Activated naive CD4-positive, alpha-beta T cell treated with anti-CD3 and anti-CD28 coated beads, Interleukin-2, amount 50 U/mL, for 16 hours (primary cell): ENCODE results near the gene PRPF19.

ENCODE experiments used
- DNase-seq: peaks from one replicate; pipeline ENCODE4 v3.0.0-alpha.2; 2020

Gene PRPF19

DNA sequence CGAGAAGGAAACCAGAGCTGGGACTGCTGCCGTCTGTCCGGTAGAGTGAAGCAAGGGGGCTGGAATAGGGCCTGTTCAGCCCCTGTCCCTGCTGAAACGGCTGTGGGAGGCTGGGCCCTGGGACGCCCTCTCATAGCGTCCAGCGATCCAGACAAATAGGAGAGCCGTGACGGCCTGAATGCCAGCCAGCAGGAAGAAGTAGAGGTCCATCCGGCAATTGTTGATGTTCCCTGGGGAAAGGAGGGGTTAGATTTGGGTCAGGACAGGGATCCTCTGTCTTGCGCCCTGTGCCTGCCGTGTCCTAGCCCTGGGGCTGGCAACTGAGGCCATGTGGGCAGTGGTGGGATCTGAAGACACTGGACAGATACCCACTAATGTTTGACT, 30.8 kb upstream of the PRPF19 start:
- no peak for DNase-seq

DNA sequence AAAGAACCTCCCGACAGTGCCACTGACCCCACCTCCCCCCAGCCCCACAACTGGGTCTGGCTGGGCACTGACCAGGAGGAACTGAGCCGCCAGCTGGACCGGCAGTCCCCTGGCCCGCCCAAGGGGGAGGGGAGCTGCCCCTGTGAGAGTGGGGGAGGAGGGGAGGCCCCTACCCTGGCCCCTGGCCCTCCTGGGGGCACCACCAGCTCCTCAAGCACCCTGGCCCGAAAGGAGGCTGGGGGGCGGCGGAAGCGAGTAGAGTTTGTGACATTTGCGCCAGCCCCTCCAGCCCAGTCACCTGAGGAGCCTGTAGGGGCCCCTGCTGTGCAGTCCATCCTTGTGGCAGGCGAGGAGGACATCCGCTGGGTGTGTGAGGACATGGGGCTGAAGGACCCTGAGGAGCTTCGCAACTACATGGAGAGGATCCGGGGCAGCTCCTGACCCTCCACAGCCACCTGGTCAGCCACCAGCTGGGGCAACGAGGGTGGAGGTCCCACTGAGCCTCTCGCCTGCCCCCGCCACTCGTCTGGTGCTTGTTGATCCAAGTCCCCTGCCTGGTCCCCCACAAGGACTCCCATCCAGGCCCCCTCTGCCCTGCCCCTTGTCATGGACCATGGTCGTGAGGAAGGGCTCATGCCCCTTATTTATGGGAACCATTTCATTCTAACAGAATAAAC, 30.2 kb upstream of the PRPF19 start:
- no peak for DNase-seq

DNA sequence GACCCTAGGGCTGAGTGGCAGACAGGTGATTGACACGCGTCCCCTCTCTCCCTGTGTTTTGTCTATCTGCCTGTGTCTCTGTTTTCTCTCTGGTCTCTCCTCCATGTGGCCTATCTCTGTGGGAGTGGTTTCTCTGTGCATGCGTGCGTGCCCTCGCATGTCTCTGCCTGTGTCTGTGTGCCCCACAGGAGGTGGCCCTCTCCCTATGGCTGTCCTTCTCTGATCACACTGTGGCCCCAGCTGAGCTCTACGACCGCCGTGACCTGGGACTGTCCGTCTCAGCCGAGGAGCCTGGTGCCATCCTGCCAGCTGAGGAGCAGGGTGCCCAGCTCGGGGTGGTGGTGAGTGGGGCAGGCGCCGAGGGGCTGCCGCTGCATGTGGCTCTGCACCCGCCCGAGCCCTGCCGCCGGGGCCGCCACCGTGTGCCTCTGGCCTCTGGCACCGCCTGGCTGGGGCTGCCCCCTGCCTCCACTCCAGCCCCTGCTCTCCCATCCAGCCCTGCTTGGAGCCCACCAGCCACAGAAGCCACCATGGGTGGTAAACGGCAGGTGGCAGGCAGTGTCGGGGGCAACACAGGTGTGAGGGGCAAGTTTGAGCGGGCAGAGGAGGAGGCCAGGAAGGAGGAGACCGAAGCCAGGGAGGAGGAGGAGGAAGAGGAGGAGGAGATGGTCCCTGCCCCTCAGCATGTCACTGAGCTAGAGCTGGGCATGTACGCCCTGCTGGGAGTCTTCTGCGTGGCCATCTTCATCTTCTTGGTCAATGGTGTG, 29.5 kb upstream of the PRPF19 start:
- no peak for DNase-seq

DNA sequence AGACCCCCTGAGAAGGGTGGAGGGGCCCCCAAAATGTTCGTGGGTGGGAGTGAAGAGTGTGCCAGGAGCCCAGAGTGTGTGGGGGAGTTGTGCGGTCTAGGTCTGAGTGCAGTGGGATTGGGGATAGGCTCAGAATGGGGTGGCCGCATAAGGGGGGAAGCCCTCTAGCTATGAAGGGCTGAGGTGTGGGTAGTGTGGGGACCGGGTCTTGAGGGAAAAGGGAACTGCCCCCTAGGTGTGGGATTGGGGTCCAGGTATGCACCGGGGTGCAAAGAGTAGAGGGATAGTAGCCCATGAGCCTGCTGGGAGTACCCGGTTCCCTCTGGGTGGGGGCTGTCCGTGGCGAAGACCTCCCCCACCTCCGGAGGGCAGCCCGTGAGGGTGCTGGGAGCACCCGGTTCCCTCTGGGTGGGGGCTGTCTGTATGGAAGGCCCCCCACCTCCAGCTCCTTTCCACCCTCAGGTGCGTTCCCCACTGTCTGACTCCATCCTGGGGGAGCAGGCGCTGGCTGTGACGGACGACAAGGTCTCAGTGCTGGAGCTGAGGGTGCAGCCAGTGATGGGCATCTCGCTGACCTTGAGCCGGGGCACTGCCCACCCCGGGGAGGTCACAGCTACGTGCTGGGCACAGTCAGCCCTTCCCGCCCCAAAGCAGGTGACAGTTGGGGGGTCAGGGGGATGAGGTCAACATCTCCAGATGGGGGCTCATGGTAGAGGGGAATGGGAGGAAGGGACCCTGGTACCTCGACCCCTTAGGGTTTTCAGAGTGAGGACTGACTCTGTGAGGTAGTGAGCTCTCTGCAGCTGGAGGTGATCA, 28.6 kb upstream of the PRPF19 start:
- DNase-seq = no peak

DNA sequence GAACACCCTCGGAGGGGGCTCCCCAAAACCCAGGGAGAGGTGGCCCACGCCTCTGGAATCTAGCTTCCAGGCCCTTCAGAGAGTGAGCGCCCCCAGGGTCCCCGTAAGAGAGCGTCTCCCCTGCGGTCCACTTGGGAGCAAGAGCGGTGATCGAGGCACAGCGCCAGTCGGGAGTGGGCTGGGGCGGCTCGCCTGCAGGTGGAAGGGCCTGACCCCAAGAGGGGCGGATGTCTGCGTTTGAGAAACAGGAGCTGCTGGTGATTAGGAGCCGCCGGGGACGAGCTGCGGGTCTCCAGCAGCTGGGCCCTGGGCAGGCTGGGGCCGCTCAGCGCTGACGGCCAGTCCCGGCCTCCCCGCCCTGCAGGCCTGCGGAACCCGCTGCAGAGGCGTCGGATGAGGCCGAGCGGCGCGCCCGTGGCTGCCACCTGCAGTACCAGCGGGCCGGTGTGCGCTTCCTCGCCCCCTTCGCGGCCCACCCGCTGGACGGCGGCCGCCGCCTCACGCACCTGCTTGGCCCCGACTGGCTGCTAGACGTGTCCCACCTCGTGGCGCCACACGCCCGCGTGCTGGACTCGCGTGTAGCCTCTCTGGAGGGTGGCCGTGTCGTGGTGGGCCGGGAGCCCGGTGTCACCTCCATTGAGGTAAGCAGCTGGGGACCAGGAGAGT, 27.9 kb upstream of the PRPF19 start:
- no peak for DNase-seq

DNA sequence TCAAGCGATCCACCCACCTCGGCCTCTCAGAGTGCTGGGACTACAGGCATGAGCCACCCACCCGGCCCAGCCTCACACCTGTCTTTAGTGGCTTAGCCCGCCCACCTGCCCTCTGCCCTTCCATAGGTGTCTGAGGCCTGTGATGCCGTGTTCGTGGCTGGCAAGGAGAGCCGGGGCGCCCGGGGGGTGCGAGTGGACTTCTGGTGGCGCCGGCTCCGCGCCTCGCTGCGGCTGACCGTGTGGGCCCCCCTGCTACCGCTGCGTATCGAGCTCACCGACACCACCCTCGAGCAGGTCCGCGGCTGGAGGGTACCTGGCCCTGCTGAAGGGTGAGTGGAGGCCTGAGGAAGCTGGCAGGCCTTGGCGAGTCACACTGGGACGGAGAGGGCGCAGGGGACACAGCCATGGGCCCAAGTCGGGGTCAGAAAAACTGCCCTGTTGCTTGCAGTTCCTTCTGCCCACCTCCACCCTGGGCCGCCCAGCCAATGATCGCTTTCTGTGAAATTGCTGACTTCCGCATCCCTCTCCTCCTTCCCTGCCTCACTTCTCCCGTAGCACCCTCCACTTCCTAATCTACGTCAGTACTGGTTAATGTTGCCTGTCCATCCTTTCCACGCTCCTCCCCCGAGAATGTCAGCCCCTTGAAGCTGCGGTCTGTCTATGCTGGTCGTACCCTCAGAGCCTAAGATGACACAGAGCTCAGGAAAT, 27.2 kb upstream of the PRPF19 start:
- DNase-seq = no peak

DNA sequence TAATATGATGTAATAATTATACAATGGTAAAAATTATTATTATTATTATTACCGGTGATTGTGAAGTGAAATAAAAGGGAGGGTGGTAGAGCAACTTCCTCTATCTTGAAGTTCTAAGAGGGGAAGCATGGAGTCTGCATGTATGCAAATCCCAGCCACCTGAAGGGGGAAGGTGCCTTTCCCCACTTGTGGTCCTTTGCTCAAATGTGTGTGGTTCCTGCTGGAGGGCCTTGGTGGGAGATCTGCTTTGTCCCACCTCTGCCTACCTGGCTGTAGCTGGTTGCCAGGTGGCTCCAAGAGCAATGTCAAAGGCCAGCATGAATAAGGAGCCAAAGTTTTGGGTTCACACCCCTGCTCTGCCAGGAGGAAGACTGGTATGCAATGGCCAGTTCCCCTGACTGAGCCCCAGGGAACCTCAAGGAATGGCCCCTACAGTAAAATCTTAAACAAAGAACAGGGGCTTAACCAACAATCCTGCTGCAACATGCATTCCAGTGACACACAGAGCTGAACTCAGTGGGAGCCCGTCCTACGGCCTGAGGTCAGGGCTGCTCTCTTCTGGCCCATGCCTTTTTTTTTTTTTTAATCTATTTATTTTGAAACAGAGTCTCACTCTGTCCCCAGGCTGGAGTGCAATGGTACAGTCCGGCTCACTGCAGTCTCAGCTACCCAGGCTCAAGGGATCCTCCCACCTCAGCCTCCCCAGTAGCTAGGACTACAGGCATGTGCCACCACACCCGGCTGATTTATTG, 26.4 kb upstream of the PRPF19 start:
- no peak for DNase-seq

DNA sequence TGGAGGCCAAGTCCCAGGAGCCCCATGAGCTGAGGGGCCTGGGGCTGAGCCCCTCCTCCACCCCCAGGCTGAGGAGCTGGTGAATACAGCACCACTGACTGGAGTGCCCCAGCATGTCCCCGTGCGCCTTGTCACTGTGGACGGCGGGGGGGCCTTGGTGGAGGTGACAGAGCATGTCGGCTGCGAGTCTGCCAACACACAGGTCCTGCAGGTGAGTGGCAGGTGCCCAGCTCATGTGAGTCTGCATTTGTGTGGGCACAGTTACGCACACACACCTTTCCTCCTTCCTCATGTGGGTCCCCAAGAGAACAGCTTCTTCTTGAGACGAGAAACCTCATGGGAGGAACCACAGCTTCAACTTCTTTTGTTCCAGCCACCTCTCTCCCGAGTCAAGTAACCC, 25.5 kb upstream of the PRPF19 start:
- no peak for DNase-seq

DNA sequence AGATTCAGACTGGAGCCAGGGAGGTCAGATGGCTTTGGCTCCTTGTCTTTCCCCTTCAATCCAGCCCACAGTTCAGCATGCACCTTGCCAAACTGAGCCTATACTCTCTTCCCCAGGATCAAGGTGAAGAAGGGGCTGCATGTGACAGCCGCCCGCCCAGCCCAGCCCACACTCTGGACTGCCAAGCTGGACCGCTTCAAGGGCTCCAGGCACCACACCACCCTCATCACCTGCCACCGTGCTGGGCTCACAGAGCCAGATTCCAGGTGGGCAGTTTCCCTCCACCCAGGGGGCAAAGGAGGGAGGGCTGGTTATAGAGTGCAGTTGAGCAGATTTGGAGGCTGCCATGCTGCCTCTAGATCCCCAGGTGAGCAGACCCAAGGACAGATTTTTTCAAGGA, 24.0 kb upstream of the PRPF19 start:
- DNase-seq = no peak

DNA sequence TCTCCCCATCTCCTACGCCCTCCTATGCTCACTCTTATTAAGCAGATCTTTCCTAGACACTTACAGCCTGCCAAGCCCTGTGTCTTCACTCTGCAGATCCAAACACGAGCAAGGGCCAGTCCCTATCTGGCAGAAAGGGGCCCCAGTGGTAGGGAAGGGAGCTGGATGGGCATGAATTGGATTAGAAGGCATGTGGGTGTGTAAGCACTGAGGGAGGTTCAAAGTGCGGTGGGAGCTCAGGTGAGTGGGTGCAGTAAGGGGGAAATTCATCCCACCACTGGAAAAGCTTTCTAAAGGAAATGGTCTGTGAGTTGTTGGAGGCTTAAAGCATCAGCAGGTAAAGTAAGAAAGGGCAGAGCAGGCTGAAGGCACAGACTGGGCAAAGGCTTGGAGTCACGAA, 23.4 kb upstream of the PRPF19 start:
- no peak for DNase-seq

DNA sequence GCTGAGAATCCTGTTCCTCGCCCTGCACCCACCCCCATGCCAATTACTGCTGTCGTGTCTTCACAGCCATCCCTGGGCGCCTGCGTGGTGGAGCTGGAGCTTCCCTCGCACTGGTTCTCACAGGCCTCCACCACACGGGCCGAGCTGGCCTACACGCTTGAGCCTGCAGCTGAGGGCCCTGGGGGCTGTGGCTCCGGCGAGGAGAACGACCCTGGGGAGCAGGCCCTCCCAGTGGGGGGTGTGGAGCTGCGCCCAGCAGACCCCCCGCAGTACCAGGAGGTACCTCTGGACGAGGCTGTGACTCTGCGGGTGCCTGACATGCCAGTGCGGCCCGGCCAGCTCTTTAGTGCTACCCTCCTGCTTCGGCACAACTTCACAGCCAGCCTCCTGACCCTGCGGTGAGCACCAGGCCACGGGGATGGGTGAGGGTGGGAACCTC, 22.2 kb upstream of the PRPF19 start:
- no peak for DNase-seq

DNA sequence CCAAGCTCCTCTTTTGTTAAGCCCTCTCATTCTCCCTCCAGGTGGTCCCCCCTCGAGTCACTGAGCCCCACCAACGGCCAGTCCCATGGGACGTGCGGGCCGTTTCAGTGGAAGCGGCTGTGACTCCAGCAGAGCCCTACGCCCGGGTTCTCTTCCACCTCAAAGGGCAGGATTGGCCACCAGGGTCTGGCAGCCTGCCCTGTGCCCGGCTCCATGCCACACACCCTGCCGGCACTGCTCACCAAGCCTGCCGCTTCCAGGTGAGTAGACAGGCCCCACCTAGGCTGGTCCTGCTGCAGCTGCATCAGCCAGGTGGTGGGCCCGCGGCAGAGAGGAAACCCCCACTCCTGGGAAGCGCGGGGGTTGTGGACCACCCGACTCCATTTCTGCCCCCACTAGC, 21.2 kb upstream of the PRPF19 start:
- DNase-seq = no peak

DNA sequence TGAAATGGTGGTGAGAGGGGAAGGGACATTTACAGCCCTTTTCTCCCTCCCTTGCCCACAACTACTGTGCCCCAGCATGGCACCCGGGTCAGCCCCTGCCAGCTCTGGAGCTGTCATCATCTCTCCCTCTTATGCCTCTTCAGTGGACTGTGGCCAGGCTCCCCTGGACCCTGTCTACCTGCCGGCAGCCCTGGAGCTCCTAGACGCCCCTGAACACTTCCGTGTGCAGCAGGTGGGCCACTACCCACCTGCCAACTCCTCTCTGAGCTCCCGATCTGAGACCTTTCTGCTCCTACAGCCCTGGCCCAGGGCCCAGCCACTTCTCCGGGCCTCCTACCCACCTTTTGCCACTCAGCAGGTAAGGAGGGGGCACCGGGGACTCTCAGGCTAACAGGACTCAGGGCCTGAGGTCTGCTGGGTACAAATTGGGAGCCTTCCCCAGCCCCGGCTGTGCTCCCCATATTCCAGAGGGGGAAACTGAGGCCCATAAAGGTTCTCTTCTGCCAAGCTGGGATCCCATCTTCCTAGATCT, 20.7 kb upstream of the PRPF19 start:
- DNase-seq = no peak

DNA sequence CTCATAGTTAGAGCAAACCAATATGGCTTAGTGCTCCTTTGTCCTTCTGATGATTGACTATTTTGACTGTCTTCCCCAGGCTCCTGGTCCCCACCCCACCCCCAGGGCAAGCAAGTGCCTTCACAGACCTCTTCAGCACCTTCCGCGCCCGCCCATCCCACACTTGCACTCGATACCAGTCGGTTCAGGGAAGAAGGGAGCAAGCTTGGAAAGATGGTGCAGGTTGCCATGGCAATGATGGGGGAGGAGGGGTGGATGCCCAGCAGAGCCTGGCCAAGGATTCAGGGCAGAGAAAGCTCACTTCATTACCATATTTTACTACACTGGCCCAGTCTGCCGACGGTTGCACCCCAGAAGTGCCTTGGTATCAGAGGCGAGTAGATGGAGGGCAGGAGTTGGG, 20.1 kb upstream of the PRPF19 start:
- DNase-seq = no peak

DNA sequence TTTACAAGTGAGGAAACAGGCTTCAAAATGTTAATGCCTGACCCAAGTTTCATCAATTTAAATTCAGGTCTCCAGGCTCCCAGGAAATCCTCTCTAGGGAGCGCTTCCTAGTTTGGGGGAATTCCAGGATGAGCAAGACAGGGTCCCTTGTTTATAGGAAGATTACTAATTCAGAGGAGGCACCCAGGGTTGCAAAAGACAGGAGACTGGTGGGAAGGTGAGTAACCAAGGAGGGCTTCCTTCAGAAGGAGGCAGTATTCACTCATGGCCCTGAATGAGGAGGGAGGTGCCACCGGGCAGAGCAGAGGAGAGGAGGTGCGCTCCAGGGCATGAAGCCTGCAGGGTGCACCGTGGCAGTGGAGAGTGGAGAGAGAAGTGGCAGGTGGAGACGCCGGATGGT, 19.5 kb upstream of the PRPF19 start:
- DNase-seq = no peak

DNA sequence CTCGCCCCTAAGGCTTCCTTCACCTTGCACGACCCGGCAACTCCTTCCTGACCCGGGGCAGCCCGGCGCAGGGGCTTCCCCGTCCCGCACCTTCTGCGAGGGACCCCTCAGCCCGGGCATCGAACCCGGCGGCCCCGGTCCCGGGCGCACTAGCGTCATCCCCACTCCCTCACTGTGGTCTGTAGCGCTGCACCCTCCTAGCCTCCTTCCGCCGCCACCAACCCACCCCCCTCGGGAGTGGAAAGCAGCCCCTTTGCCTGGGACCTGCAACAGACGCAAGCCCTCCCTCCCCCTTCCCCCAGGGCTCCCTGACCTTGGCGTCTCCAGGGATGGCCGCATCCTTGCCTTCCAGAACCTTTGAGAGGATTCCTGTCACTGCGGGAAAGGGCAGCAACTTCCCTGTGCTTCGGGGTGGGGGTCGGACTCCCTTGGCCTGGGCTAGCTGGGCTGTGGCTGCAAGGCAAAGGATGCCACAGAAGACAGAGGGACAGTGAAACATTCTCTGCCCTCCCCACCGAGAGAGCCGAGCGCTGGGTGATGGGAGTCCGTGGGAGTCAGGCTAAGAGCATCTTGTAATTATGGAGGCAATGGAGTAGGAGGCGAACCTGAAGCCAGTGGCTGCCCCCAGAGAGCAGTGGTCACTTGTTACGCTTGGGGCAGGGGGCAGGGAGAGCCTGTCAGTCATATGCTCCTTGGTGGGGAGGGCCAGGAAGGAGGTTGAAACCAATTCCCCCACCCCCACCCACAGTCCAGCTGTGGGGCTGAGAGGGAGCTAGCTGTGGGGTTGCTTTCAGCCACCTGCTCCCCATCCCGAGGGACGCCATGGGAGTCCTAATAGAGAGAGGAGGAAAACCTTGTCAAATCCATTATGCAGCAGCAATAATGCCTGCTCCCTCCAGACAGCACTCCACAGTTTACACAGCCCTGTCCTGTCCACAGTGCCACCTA, 18.8 kb upstream of the PRPF19 start:
- no peak for DNase-seq

DNA sequence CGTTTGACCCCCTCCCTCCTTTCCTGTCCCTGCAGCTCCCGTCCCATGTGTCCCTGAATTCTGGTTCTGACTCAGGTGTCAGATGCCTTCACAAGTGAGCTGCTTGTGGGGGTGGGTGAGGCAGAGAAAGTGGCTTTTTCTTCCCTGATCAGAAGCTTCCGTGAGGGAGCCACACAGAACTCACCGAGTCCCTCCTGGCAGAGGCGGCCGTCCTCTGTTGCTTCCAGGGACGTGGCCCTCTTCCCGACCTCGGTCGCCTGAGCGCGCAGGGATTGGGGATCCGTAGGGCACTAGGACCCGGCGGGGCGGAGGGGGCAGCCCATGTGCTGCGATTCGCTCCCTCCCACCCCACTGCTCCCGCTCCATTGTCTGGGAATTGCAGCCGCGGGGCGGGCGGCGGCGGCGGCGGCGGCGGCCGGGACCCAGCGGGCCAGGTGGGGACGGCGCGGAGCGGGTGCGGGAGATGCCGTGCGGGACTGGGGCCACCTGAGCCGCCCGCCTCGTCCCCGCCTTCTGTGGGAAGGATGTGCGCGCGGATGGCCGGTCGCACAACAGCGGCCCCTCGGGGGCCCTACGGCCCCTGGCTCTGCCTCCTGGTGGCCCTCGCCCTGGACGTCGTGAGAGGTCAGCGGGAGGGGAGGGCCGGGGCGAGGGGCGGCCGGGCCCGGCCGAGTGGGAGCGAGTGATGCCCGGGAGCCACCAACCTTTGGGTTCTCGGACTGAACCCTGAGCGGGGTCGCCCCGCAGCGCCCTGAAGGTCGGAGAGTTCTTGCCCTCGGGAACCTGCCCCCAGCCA, 17.9 kb upstream of the PRPF19 start, which contains the start of gene TMEM132A:
Gene TMEM132A, plus strand, starts transcription at position 351 of the 796 bp plus-strand sequence. Its CDS starts 174 bp downstream, at position 525.
- DNase-seq = no peak

DNA sequence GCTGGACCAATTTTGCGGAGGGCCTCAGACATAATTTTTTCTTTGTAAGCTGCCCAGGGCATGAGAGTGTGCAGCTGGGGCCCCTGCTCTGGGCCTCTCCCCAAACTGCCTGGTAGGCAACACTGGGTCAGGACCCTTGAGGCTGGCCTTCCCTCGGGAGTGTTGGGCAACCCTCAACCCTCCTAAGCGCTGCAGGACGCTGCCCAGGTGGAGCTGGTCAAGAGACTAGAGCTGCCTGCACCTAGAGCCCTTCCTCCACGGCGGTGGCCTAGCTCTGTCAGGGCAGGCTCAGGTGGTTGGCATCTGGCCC, 17.4 kb upstream of the PRPF19 start:
- no peak for DNase-seq

DNA sequence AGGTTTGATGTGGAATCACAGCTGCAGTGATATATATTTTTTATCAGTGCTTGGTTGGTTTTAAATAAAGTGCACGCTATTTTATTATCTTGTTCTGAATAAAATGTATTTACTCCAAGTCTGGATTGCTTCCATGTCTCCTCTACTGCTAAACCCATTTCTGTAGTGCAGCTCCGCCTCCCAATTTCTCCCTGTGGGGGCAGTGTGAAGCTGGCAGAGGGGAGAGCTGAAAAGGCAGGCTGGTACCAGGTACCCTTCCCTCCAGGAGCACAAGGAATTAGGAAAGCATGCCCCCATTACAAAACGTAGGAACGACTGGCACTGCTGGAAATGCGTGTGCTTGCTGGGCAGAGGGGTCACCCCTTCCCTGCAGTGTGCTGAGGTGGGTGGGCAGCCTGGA, 16.9 kb upstream of the PRPF19 start:
- no peak for DNase-seq

DNA sequence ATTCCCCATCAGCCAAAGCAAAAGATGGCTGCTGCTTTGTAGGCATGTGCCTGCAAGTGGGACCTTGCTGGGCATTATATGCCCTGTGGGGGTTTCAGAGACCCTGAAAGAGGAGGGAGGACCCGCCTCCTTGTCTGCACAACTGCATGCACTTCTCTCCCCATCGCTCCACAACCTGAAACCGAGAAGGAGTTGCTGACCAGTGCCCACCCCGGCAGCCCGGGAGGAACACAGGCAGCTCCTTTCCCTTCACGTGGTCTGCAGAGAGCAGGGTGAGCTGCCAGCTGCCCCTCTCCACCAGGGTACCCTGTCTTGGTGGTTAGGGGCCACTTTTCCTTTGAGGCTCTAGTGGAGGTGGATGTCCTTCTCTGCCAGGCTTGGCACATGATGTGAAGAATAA, 16.5 kb upstream of the PRPF19 start:
- no peak for DNase-seq
